Right lobe of liver (tissue), 4 donors: ENCODE measurements around the gene CLSTN2.

Experiments used
- CTCF ChIP-seq, 4 donors: fragments of 200-600 bp in 3 of 4; fragments of 450-650 bp in 1 of 4; IDR thresholded peaks; one replicate each; pipeline versions ENCODE4 v1.5.1 to v1.8.0; 2016 to 2022; ENCODE audit warnings: antibody characterized with exemption in 4 of 4, mild to moderate bottlenecking in 2 of 4
- POLR2A ChIP-seq: fragments of 450-650 bp; IDR thresholded peaks from one replicate; pipeline ENCODE4 v1.6.1; 2017; ENCODE audit warnings: antibody characterized with exemption, mild to moderate bottlenecking
- donor health status: DM: no; HTN: no; CAD: no.
- donor health status: DM: no; HTN: no; CAD: no.
- donor health status: DM: no; HTN: yes; CAD: no.

GRCh38 chr3:140242818-140243276 is 307.9 kb downstream of the CLSTN2 start:
- no peak for TF ChIP-seq CTCF (IDR thresholded peaks at IDR 0.05)
- no peak for TF ChIP-seq POLR2A
